ENCODE data around the gene MRPS26. TPM values are rescaled to one million over a fixed set of nuclear protein-coding genes. Genes with fewer than 3 reads are reported as not detected.
"Not testable (repeated sequence)": the region's sequence is repeated elsewhere in the genome, so short reads cannot be mapped to it uniquely, and the experiment has no call there.

MRPS26 gene
- total RNA-seq, 3 donors from 2014 or later: 29.6 to 47.9 (median 32.9) TPM

DNA sequence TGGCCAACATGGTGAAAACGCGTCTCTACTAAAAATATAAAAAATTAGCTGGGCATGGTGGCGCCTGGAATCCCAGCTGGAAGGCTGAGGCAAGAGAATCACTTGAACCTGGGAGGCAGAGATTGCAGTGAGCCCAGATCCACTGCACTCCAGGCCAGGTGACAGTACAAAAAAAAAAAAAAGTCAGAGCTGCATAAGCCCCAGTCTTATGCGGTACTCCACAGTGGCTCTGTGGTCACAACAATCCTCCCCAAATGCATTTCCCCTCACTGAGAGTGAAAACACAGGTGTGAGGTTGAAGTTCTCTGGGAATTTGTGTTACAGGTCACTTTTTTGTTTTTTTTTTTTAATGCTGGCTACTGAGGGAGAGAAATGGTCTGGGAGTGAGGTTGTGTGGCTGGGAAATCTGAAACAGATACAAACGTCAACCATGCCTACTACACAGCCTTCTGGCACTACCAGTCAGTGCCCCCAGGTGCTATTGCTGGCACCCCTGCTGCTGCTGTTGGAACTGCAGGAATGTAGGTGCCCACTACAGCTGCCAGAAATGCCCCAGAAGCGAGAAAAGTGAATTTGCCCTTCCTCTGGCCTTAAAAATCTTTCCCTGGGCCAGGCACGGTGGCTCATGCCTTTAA, 5.7 kb downstream of the MRPS26 start:
- no peak for DNase-seq
- peaks cover 12% of the 10 kb centered on the region for H3K4me1 ChIP-seq (ENCODE audit: low read depth)
- no peaks in the 10 kb centered on the region for H3K9me3 ChIP-seq
- no peaks in the 10 kb centered on the region for H3K36me3 ChIP-seq (ENCODE audit: low read depth)
- TF ChIP-seq, protein P1, sequence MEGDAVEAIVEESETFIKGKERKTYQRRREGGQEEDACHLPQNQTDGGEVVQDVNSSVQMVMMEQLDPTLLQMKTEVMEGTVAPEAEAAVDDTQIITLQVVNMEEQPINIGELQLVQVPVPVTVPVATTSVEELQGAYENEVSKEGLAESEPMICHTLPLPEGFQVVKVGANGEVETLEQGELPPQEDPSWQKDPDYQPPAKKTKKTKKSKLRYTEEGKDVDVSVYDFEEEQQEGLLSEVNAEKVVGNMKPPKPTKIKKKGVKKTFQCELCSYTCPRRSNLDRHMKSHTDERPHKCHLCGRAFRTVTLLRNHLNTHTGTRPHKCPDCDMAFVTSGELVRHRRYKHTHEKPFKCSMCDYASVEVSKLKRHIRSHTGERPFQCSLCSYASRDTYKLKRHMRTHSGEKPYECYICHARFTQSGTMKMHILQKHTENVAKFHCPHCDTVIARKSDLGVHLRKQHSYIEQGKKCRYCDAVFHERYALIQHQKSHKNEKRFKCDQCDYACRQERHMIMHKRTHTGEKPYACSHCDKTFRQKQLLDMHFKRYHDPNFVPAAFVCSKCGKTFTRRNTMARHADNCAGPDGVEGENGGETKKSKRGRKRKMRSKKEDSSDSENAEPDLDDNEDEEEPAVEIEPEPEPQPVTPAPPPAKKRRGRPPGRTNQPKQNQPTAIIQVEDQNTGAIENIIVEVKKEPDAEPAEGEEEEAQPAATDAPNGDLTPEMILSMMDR (IDR thresholded peaks at IDR 0.05): no peak
- H3K4me3 ChIP-seq: no peak overlapping the region
- intact Hi-C loops (cut with DNase I, micrococcal nuclease): loop anchor here in 1 of 2 donors (10.0 kb wide), 1 partner anchor 63 kb away; no protein-coding TSS in a partner anchor
- ATAC-seq: no peak

DNA sequence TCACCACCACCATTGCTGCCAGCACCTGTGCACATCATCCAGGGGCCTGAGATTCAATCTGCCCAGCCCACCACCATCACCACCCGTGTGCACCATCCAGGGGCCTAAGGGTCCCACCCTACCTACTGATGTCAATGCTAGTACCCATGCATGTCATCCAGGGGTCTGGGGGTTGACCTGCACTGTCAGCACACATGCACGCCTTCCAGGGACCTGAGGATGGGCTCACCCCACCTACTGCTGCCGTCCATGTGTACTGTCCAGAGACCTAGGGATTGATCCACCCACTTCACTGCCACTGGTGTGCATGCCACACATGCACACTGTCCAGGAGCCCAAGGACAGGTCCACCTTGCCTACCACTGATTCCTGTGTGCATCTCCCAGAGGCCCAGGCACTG, 13.6 kb downstream of the MRPS26 start:
- intact Hi-C loops (cut with DNase I, micrococcal nuclease): loop anchor here in 1 of 2 donors (10.0 kb wide), 1 partner anchor 55 kb away; no protein-coding TSS in a partner anchor
- Histone ChIP-seq H3K4me1 (ENCODE audit: low read depth) (no peaks in the 10 kb centered on the region), H3K9me3 (no peaks in the 10 kb centered on the region), H3K36me3 (ENCODE audit: low read depth) (no peaks in the 10 kb centered on the region), H3K4me3 (no peak overlapping the region)
- TF ChIP-seq, protein P1 (IDR thresholded peaks at IDR 0.05): no peak
- DNase-seq (no peak), ATAC-seq (no peak)

DNA sequence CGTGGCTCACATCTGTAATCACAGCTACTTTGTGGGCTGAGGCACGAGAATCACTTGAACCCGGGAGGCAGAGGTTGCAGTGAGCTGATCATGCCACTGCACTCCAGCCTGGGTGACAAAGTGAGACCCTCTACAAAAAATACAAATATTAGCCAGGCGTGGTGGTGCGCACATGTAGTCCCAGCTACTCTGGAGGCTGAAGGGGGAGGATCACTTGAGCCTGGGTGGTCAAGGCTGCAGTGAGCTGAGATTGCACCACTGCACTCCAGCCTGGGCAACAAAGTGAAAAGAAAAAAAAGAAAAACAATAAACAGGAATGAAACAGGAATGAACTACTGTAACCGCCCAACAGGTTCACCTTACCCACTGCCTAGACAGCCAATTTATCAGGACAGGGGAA, 18.3 kb downstream of the MRPS26 start:
- intact Hi-C loops (cut with DNase I, micrococcal nuclease); H3K4me3 ChIP-seq; H3K4me1 ChIP-seq (ENCODE audit: low read depth); H3K36me3 ChIP-seq (ENCODE audit: low read depth); DNase-seq; H3K9me3 ChIP-seq; ATAC-seq: not testable (repeated sequence)

DNA sequence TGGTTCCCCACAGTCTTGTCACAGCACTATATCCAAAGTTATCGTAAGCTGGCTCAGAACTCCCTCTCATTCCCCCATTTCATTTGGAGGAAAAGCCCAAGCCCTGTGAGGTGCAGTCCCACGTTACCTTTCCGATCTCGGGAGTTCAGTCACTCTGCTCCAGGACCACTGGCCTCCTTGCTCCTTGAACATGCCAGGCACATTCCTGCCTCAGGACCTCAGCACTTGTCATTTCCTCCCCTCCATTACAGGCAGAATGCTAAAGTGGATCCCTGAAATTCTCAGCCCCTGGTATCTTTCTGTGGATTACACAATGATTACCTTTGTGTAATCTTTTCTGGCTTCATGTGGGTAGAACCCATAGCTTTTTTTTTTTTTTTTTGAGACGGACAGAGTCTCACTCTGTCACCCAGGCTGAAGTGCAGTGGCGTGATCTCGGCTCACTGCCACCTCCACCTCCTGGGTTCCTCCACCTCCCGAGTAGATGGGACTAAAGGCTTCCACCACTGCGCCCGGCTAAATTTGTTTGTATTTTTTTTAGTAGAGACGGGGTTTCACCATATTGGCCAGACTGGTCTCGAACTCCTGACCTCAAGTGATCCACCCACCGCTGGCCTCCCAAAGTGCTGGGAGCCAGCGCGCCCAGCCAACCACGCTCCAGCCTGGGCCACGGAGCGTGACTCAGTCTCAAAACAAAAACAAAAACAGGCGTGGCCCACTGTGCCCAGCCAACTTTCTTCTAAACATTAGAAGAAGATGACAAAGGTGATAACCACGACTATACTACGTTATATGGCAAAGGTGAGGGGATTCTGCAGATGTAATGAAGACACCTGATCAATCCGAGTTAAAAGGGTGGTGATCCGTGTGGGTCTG, 21.5 kb downstream of the MRPS26 start:
- H3K9me3 ChIP-seq: no peaks in the 10 kb centered on the region
- peaks cover 11% of the 10 kb centered on the region for H3K4me1 ChIP-seq (ENCODE audit: low read depth)
- H3K36me3 ChIP-seq (ENCODE audit: low read depth): no peaks in the 10 kb centered on the region
- DNase-seq: no peak
- intact Hi-C loops (cut with DNase I, micrococcal nuclease): no loop called here
- TF ChIP-seq, protein P1 (IDR thresholded peaks at IDR 0.05): no peak
- no peak for ATAC-seq
- H3K4me3 ChIP-seq: no peak overlapping the region

DNA sequence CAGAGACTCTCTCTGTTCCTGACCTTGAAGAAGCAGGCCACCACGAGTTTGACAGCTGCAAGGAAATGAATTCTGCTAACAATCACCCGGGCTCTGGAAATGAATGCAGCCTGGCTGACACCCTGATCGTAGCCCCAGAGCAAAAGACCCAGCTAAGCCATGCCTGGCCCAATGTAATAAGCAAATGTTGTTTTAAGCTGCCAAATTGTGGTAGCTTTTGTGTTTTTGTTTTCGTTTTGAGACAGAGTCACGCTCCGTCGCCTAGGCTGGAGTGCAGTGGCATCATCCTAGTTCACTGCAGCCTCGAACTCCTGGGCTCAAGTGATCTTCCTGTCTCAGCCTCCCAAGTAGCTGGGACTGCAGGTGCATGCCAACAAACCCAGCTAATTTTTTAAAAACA, 22.2 kb downstream of the MRPS26 start:
- Histone ChIP-seq H3K4me1 (ENCODE audit: low read depth) (peaks cover 12% of the 10 kb centered on the region), H3K36me3 (ENCODE audit: low read depth) (no peaks in the 10 kb centered on the region), H3K4me3 (no peak overlapping the region), H3K9me3 (no peaks in the 10 kb centered on the region)
- intact Hi-C loops (cut with DNase I, micrococcal nuclease): no loop called here
- ATAC-seq (no peak), DNase-seq (no peak)
- TF ChIP-seq, protein P1 (IDR thresholded peaks at IDR 0.05): no peak

All from mucosa of descending colon (tissue), 3 donors.